ENCODE data around the gene USO1.

GRCh38 chr4:75723163-75724065, 963 bp upstream of the USO1 start:
- no peak for TF ChIP-seq POLR2A (IDR thresholded peaks at IDR 0.05)
- TF ChIP-seq CTCF (IDR thresholded peaks at IDR 0.05) = no peak
